ENCODE measurements around the gene SLC15A5. TPM values are rescaled to one million over a fixed set of nuclear protein-coding genes. Genes with fewer than 3 reads are reported as not detected.

SLC15A5 gene
- total and polyA plus RNA-seq, 2 of the 8 experiments (the other 6 are each of a cell fraction or from before 2014, with no cell fraction given): not detected

GRCh38 chr12:16299403-16299802 is 21.9 kb upstream of the SLC15A5 start (continued):
- no peak for TF ChIP-seq FOSL1 (IDR thresholded peaks at IDR 0.05; ENCODE audit: insufficient read depth, low read depth, low read length)

All from H1 (cell line).